ENCODE measurements around the gene TXNDC12. TPM values are rescaled to one million over a fixed set of nuclear protein-coding genes. Genes with fewer than 3 reads are reported as not detected.
"Not testable (repeated sequence)": the region's sequence is repeated elsewhere in the genome, so short reads cannot be mapped to it uniquely, and the experiment has no call there.

TXNDC12 gene
- total RNA-seq = 10 to 100 TPM; 35.0 to 35.1 TPM

GRCh38 chr1:52055066-52055865 is at the start of gene TXNDC12:
TSS of gene TXNDC12 (minus strand) at chr1:52055191. CDS start at chr1:52055096, 95 bp downstream.
- H3K27ac Mint-ChIP-seq = peak within 1 kb of the TSS; percentile 95
- DNase-seq = peak; percentile 82
- H3K27me3 Mint-ChIP-seq = no peaks in the 10 kb centered on the region
- peaks cover 22% of the 10 kb centered on the region for H3K36me3 Mint-ChIP-seq
- CTCF ChIA-PET = interaction anchor here (1.1 to 2.3 kb wide), 2 partner anchors 8 to 22 kb away, joined by 3 to 5 read pairs; partner anchors contain the start of gene KTI12
- intact Hi-C loops (cut with micrococcal nuclease) = loop anchor here (10.0 kb wide), 1 partner anchor 580 kb away; the partner anchor contains the start of gene SHISAL2A
- H3K9me3 Mint-ChIP-seq = no peaks in the 10 kb centered on the region
- peaks cover 52% of the 10 kb centered on the region for H3K4me1 Mint-ChIP-seq (ENCODE audit: low read depth)
- H3K4me3 Mint-ChIP-seq = peak within 1 kb of the TSS; percentile 94
- POLR2A ChIA-PET = interaction anchor here (0.7 to 2.6 kb wide), 7 partner anchors 19 to 498 kb away, joined by 3 to 15 read pairs (median 3); partner anchors contain the start of genes KTI12, ORC1 and PRPF38A

GRCh38 chr1:52102336-52103013 is 47.5 kb upstream of the TXNDC12 start:
- H3K27me3 Mint-ChIP-seq = no peaks in the 10 kb centered on the region
- H3K27ac Mint-ChIP-seq = no peak overlapping the region
- intact Hi-C loops (cut with micrococcal nuclease) = no loop called here
- ChIA-PET CTCF (no interaction called here), POLR2A (no interaction called here)
- no peaks in the 10 kb centered on the region for H3K36me3 Mint-ChIP-seq
- no peak overlapping the region for H3K4me3 Mint-ChIP-seq
- no peak for DNase-seq
- H3K9me3 Mint-ChIP-seq = no peaks in the 10 kb centered on the region
- H3K4me1 Mint-ChIP-seq (ENCODE audit: low read depth) = peaks cover 6% of the 10 kb centered on the region

DNA sequence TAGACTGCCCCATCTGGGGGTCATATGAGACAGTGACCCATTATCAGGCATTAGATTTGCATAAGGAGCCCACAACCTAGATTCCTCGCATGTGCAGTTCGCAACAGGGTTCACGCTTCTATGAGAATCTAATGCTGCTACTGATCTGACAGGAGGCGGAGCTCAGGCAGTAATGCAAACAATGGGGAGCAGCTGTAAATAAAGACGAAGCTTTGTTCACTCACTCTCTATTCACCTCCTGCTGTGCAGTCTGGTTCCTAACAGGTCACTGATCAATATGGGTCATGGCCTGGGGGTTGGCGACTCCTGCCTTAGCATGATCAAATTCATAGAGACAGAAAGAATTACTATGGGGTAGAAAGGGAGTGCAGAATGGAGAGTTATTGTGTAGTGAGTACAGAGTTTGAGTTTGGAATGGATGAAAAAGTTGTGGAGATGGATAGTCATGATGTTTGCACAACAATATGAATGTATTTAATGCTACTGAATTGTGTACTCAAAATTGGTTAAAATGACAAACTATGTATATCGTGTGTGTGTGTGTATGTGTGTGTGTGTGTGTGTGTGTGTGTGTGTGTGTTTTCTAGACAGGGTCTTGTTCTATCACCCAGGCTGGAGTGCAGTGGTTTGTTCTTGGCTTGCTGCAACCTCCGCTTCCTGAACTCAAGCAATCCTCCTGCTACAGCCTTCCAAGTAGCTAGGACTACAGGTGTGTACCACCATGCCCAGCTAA is 43.3 kb upstream of the TXNDC12 start:
- H3K27me3 Mint-ChIP-seq = no peaks in the 10 kb centered on the region
- no peak overlapping the region for H3K27ac Mint-ChIP-seq
- intact Hi-C loops (cut with micrococcal nuclease) = no loop called here
- peaks cover 1% of the 10 kb centered on the region for H3K36me3 Mint-ChIP-seq
- peaks cover 6% of the 10 kb centered on the region for H3K4me1 Mint-ChIP-seq (ENCODE audit: low read depth)
- ChIA-PET CTCF (no interaction called here), POLR2A (no interaction called here)
- no peak for DNase-seq
- no peaks in the 10 kb centered on the region for H3K9me3 Mint-ChIP-seq
- no peak overlapping the region for H3K4me3 Mint-ChIP-seq

DNA sequence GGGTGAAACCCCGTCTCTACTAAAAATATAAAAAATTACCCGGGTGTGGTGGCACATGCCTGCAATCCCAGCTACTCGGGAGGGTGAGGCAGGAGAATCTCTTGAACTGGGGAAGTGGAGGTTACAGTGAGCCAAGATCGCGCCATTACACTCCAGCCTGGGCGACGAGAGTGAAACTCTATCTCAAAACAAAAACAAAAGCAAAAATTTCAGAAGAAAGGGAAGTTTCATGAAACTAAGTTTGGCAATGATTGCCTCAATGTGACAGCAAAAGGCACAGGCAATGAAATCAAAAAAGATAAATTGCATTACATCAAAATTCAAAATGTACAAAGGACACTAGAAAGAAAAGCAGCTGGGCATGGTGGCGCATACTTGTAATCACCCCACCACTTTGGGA is 41.2 kb upstream of the TXNDC12 start:
- no peak for DNase-seq
- POLR2A ChIA-PET = no interaction called here
- CTCF ChIA-PET = no interaction called here
- Mint-ChIP-seq H3K27ac (no peak overlapping the region), H3K36me3 (peaks cover 5% of the 10 kb centered on the region), H3K4me1 (ENCODE audit: low read depth) (no peaks in the 10 kb centered on the region), H3K4me3 (no peak overlapping the region), H3K27me3 (no peaks in the 10 kb centered on the region), H3K9me3 (no peaks in the 10 kb centered on the region)
- intact Hi-C loops (cut with micrococcal nuclease) = no loop called here

GRCh38 chr1:52094300-52094699 is 39.3 kb upstream of the TXNDC12 start:
- DNase-seq; intact Hi-C loops (cut with micrococcal nuclease); H3K4me3 Mint-ChIP-seq; H3K27ac Mint-ChIP-seq; H3K27me3 Mint-ChIP-seq; H3K9me3 Mint-ChIP-seq; CTCF ChIA-PET; POLR2A ChIA-PET; H3K4me1 Mint-ChIP-seq (ENCODE audit: low read depth): not testable (repeated sequence)
- H3K36me3 Mint-ChIP-seq = peaks cover 15% of the 10 kb centered on the region

- POLR2A ChIA-PET; H3K4me1 Mint-ChIP-seq (ENCODE audit: low read depth); H3K27me3 Mint-ChIP-seq; H3K4me3 Mint-ChIP-seq; intact Hi-C loops (cut with micrococcal nuclease); DNase-seq; H3K9me3 Mint-ChIP-seq; H3K27ac Mint-ChIP-seq; CTCF ChIA-PET: not testable (repeated sequence)
- H3K36me3 Mint-ChIP-seq = peaks cover 26% of the 10 kb centered on the region
Observed at GRCh38 chr1:52087892-52088291, 32.9 kb upstream of the TXNDC12 start.

DNA sequence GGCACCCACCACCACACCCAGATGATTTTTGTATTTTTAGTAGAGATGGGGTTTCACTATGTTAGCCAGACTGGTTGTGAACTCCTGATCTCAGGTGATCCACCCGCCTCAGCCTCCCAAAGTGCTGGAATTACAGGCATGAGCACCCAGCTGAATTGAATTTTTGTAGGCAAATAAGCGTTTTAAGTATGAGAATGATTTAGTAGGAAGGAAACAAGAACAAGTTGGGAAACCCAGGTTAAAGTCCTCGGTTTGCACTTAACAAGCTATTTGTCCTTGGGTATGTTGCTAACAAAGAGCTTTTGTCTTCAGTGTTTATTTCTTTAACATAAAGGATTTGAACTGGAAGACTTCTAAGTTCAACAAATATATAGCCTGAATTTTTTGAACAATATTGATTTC is 25.0 kb upstream of the TXNDC12 start:
- H3K27me3 Mint-ChIP-seq = no peaks in the 10 kb centered on the region
- intact Hi-C loops (cut with micrococcal nuclease) = no loop called here
- no peak overlapping the region for H3K27ac Mint-ChIP-seq
- ChIA-PET POLR2A (no interaction called here), CTCF (no interaction called here)
- H3K4me3 Mint-ChIP-seq = no peak overlapping the region
- no peak for DNase-seq
- H3K4me1 Mint-ChIP-seq (ENCODE audit: low read depth) = peaks cover 5% of the 10 kb centered on the region
- peaks cover 5% of the 10 kb centered on the region for H3K36me3 Mint-ChIP-seq
- no peaks in the 10 kb centered on the region for H3K9me3 Mint-ChIP-seq

DNA sequence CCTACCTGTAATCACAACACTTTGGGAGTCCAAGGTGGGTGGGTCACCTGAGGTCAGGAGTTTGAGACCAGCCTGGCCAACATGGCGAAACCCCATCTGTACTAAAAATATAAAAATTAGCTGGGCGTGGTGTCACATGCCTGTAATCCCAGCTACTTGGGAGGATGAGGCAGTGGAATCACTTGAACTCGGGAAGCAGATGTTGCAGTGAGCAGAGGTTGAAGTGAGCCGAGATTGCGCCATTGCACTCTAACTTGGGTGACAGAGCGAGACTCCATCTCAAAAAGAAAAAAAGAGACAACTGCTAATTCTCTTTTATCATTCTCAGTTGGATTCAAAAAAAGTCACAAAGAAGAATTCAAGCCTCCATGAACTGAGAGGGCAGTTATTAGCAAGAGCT is 22.3 kb upstream of the TXNDC12 start:
- intact Hi-C loops (cut with micrococcal nuclease); CTCF ChIA-PET; H3K27me3 Mint-ChIP-seq: not testable (repeated sequence)

GRCh38 chr1:52072291-52072690 is 17.3 kb upstream of the TXNDC12 start:
- intact Hi-C loops (cut with micrococcal nuclease) = no loop called here
- H3K4me1 Mint-ChIP-seq (ENCODE audit: low read depth) = peaks cover 8% of the 10 kb centered on the region
- peaks cover 13% of the 10 kb centered on the region for H3K36me3 Mint-ChIP-seq
- ChIA-PET POLR2A (no interaction called here), CTCF (no interaction called here)
- no peaks in the 10 kb centered on the region for H3K27me3 Mint-ChIP-seq
- no peak overlapping the region for H3K4me3 Mint-ChIP-seq
- H3K9me3 Mint-ChIP-seq = no peaks in the 10 kb centered on the region
- DNase-seq = no peak
- H3K27ac Mint-ChIP-seq = no peak overlapping the region

More for the DNA sequence above, 22.3 kb upstream of the TXNDC12 start:
- not testable (repeated sequence) for H3K36me3 Mint-ChIP-seq; H3K9me3 Mint-ChIP-seq; H3K4me3 Mint-ChIP-seq; H3K27ac Mint-ChIP-seq; H3K4me1 Mint-ChIP-seq (ENCODE audit: low read depth); DNase-seq
- POLR2A ChIA-PET = interaction anchor here (0.6 kb wide), 1 partner anchor 19 kb away, joined by 3 read pairs; no protein-coding TSS in a partner anchor

DNA sequence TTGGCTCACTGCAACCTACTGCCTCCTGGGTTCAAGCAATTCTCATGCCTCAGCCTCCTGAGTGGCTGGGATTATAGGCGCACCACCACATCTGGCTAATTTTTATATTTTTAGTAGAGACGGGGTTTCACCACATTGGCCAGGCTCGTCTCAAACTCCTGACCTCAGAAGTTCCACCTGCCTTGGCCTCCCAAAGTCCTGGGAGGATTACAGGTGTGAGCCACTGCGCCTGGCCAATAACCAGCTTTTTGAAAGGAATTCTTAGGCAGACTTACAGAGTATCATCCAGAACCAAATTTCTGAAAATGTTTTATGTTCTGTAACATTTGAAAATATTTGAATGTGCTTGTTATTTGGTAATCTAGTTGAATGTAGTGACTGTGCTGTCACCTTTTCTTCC is 15.7 kb upstream of the TXNDC12 start:
- H3K4me3 Mint-ChIP-seq = no peak overlapping the region
- CTCF ChIA-PET = no interaction called here
- H3K9me3 Mint-ChIP-seq = no peaks in the 10 kb centered on the region
- no peak overlapping the region for H3K27ac Mint-ChIP-seq
- peaks cover 8% of the 10 kb centered on the region for H3K4me1 Mint-ChIP-seq (ENCODE audit: low read depth)
- POLR2A ChIA-PET = no interaction called here
- H3K27me3 Mint-ChIP-seq = no peaks in the 10 kb centered on the region
- intact Hi-C loops (cut with micrococcal nuclease) = no loop called here
- peaks cover 13% of the 10 kb centered on the region for H3K36me3 Mint-ChIP-seq
- no peak for DNase-seq

DNA sequence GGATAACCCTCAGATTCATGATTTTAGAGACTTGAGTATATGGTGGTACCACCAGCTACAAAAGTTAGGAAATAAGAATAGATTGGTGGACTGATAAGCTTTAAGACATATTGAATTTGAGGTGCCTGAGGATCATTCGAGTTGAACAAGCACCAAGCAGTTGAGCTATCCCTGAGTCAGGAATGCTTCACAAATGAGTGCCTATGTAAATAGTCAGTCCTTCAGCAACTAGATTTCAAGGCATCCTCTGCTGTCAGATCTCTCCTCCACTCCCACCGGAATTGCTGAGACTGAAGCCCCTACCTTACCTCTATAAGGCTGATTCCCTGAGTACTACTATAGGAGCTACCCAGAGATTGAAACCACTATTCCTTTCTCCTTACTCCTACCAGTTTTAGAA is 8.2 kb upstream of the TXNDC12 start:
- H3K27me3 Mint-ChIP-seq = no peaks in the 10 kb centered on the region
- POLR2A ChIA-PET = no interaction called here
- intact Hi-C loops (cut with micrococcal nuclease) = no loop called here
- DNase-seq = no peak
- no peaks in the 10 kb centered on the region for H3K9me3 Mint-ChIP-seq
- H3K4me1 Mint-ChIP-seq (ENCODE audit: low read depth) = peaks cover 25% of the 10 kb centered on the region
- H3K36me3 Mint-ChIP-seq = peaks cover 25% of the 10 kb centered on the region
- CTCF ChIA-PET = no interaction called here
- H3K4me3 Mint-ChIP-seq = no peak overlapping the region
- H3K27ac Mint-ChIP-seq = no peak overlapping the region

- Mint-ChIP-seq H3K27me3 (no peaks in the 10 kb centered on the region), H3K36me3 (peaks cover 27% of the 10 kb centered on the region), H3K27ac (no peak overlapping the region), H3K4me3 (no peak overlapping the region), H3K4me1 (ENCODE audit: low read depth) (peaks cover 36% of the 10 kb centered on the region), H3K9me3 (no peaks in the 10 kb centered on the region)
- CTCF ChIA-PET = no interaction called here
- intact Hi-C loops (cut with micrococcal nuclease) = no loop called here
- DNase-seq = no peak
- POLR2A ChIA-PET = interaction anchor here (0.6 to 1.3 kb wide), 2 partner anchors 79 to 468 kb away, joined by 3 read pairs; no protein-coding TSS in a partner anchor
Observed at GRCh38 chr1:52060822-52061221, 5.8 kb upstream of the TXNDC12 start.
